Colonic mucosa (tissue), 4 donors: Measurements from ENCODE around the gene PARVA. TPM values are rescaled to one million over a fixed set of nuclear protein-coding genes. Genes with fewer than 3 reads are reported as not detected.

Experiments used
- DNase-seq: peaks from one replicate; pipeline ENCODE4 v3.0.0-alpha.2; 2020
- H3K27ac ChIP-seq: fragments of 200-600 bp; one replicate; pipeline ENCODE4 v1.8.0; 2021
- H3K27me3 ChIP-seq: fragments of 200-600 bp; one replicate; pipeline ENCODE4 v1.8.0; 2021
- H3K36me3 ChIP-seq: fragments of 200-600 bp; one replicate; pipeline ENCODE4 v1.8.0; 2021
- H3K4me1 ChIP-seq: fragments of 200-600 bp; one replicate; pipeline ENCODE4 v1.8.0; 2021; ENCODE audit warnings: mild to moderate bottlenecking
- H3K4me3 ChIP-seq: fragments of 200-600 bp; one replicate; pipeline ENCODE4 v1.8.0; 2021
- H3K9ac ChIP-seq, 2 donors: one replicate each; pipeline ENCODE4 v1.7.0; 2013; ENCODE audit warnings: control low read depth in 2 of 2, low read depth in 2 of 2, low read length in 2 of 2
- H3K9me3 ChIP-seq: fragments of 200-600 bp; one replicate; pipeline ENCODE4 v1.8.0; 2021
- intact Hi-C: fragments of 100-400 bp; cut with DNase I; formaldehyde crosslinking; loops from one replicate; pipeline ENCODE4 v1.14.1; 2022
- total RNA-seq, 2 donors: library from RNA; stranded (reverse); fragmentation: NEBNext Ultra II Directional in 1 of 2; extraction: Animal tissue kit (Norgen Biotek cat#: 25700) in 1 of 2; gene quantifications; one replicate each; pipeline ENCODE4 v1.2.1, GENCODE V29; 2021
- TF ChIP-seq, protein P1 (sequence below): fragments of 200-600 bp; IDR thresholded peaks from one replicate; pipeline ENCODE4 v1.8.0; 2022; ENCODE audit warnings: antibody characterized with exemption, mild to moderate bottlenecking
- donor health status: healthy.
- donor health status: DM: no; HTN: no; CAD: no.
- donor health status: DM: no; HTN: no; CAD: no.

Gene PARVA
- total RNA-seq, 2 donors from 2014 or later: 61.8 to 78.5 TPM

DNA sequence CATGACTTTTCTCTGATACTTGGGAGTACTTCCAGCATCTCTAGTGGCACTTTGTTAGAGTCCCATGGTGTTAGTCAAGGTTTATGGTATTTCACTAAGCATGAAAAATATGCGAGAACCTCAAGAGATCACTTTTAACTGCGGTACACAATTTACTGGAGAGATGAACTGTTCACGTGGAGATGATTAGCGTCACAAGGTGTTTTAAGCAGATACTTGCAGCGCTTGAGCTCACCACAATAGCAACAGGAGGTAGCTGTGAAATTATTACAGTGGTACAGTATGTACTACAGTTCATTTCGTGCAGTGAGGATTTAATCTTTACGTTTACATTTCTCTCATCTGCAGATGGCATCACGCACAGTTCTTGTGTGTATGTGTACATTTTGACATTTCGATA lies 4.5 kb downstream of the PARVA start:
- no peak overlapping the region for H3K4me3 ChIP-seq
- H3K27me3 ChIP-seq: no peaks in the 10 kb centered on the region
- no peaks in the 10 kb centered on the region for H3K4me1 ChIP-seq
- intact Hi-C loops: no loop called here
- TF ChIP-seq, protein P1, sequence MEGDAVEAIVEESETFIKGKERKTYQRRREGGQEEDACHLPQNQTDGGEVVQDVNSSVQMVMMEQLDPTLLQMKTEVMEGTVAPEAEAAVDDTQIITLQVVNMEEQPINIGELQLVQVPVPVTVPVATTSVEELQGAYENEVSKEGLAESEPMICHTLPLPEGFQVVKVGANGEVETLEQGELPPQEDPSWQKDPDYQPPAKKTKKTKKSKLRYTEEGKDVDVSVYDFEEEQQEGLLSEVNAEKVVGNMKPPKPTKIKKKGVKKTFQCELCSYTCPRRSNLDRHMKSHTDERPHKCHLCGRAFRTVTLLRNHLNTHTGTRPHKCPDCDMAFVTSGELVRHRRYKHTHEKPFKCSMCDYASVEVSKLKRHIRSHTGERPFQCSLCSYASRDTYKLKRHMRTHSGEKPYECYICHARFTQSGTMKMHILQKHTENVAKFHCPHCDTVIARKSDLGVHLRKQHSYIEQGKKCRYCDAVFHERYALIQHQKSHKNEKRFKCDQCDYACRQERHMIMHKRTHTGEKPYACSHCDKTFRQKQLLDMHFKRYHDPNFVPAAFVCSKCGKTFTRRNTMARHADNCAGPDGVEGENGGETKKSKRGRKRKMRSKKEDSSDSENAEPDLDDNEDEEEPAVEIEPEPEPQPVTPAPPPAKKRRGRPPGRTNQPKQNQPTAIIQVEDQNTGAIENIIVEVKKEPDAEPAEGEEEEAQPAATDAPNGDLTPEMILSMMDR: no peak
- H3K36me3 ChIP-seq: no peaks in the 10 kb centered on the region
- H3K9ac ChIP-seq: no peak overlapping the region
- no peak overlapping the region for H3K27ac ChIP-seq
- DNase-seq: no peak
- no peaks in the 10 kb centered on the region for H3K9me3 ChIP-seq

DNA sequence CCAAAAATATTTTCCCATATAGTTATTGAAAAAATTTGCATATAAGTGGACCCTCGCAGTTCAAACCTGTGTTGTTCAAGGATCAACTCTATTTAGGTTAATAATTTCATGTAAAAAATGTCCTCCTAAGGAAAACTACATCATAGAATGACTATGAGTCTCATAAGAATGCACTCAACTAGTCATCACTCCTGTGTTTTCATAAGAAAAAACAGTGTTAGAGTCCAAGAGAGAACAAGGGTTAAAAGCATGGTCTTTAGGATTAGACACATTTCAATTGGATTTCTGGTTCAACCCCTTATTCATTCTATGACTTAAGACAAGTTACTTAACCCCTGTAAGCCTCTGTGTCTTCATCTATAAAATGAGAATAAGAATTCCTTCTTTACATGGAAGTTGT lies 5.1 kb downstream of the PARVA start:
- Histone ChIP-seq H3K4me1 (no peaks in the 10 kb centered on the region), H3K27ac (no peak overlapping the region), H3K27me3 (no peaks in the 10 kb centered on the region), H3K36me3 (no peaks in the 10 kb centered on the region), H3K4me3 (no peak overlapping the region), H3K9ac (no peak overlapping the region), H3K9me3 (no peaks in the 10 kb centered on the region)
- intact Hi-C loops: no loop called here
- TF ChIP-seq, protein P1: no peak
- DNase-seq: no peak

DNA sequence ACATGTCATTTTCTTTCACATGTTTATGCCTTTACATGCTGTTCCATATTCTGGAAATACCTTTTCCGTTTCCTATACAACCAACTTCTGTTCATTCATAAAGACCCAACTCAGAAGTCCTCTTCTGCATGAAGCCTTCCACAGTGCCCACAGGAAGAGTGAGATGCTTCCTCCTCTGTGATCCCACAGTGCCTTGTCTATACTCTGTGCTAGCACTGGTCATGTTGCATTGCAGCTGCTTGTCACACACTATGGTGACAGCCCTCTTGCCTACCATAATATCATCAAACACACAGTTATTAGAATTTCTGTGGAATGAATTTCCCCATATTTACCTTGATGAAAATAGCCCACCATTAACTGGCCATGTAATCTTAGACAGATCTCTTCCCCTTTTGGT lies 8.9 kb downstream of the PARVA start:
- no peak for DNase-seq
- Histone ChIP-seq H3K4me1 (no peaks in the 10 kb centered on the region), H3K4me3 (no peak overlapping the region), H3K9ac (no peak overlapping the region), H3K36me3 (no peaks in the 10 kb centered on the region), H3K9me3 (no peaks in the 10 kb centered on the region), H3K27ac (no peak overlapping the region), H3K27me3 (no peaks in the 10 kb centered on the region)
- intact Hi-C loops: no loop called here
- TF ChIP-seq, protein P1: no peak

DNA sequence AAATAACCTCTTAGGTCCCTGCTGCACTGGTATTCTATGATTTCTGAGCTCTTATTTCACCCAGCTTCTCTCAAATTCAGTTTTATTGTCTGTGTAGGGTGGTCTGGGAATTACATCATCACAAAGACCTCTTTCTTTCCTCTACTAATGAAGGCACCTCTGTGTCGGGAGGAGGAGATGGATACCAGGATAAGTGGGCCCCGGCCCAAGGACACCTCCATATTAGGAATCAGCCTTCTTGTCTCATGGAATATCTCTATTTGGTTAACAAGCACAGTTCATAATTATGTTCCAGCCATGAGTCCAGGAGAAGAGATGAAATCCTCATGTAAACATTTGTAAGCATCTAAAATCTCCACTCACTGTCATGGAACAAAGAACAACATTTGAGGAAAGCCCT lies 9.4 kb downstream of the PARVA start:
- intact Hi-C loops: no loop called here
- Histone ChIP-seq H3K9ac (no peak overlapping the region), H3K4me1 (no peaks in the 10 kb centered on the region), H3K36me3 (no peaks in the 10 kb centered on the region), H3K4me3 (no peak overlapping the region), H3K9me3 (no peaks in the 10 kb centered on the region), H3K27ac (no peak overlapping the region), H3K27me3 (no peaks in the 10 kb centered on the region)
- TF ChIP-seq, protein P1: no peak
- DNase-seq: no peak

DNA sequence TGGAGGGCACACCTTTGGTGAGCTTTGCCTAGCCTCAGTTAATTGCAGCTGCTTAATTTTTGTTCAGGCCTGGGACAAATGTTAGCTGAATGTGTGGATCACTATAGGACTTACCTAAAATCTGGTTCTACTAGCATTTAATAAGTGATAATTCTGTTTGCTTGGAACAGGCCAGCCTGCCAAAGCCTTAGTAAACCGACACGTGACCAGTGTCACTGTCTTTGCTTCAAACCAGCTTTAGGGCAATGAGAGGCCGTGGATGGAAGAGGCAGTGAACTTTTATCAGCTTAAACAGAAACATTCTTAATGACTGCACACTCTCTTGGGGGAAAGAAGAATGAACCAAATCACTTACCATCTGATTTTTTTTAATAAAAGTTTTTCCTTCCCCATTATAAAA lies 10.8 kb downstream of the PARVA start:
- Histone ChIP-seq H3K36me3 (no peaks in the 10 kb centered on the region), H3K27ac (no peak overlapping the region), H3K4me1 (no peaks in the 10 kb centered on the region), H3K9me3 (no peaks in the 10 kb centered on the region), H3K27me3 (no peaks in the 10 kb centered on the region), H3K9ac (no peak overlapping the region), H3K4me3 (no peak overlapping the region)
- TF ChIP-seq, protein P1: no peak
- intact Hi-C loops: no loop called here
- DNase-seq: no peak
